HG02678 (cell line): ENCODE results near the gene APLP2.
"Not testable (repeated sequence)": the region's sequence is repeated elsewhere in the genome, so short reads cannot be mapped to it uniquely, and the experiment has no call there.

ENCODE experiments used
- ATAC-seq: cut with Tn5 transposase; IDR thresholded peaks from one replicate; pipeline ENCODE4 v1.9.1; 2021; ENCODE audit warnings: mild to moderate bottlenecking, moderate library complexity; ENCODE audit not compliant: unreplicated experiment

The APLP2 gene

DNA sequence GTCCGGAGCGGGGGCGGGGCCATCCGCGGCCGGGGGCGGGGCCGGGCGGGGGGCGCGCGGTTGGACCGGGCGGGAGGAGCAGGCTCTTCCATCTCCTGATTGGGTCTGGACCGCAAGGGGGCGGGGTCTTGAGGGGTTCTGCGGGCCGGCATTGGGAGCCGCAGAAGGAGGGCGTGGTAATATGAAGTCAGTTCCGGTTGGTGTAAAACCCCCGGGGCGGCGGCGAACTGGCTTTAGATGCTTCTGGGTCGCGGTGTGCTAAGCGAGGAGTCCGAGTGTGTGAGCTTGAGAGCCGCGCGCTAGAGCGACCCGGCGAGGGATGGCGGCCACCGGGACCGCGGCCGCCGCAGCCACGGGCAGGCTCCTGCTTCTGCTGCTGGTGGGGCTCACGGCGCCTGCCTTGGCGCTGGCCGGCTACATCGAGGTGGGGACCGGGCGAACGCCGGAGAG, at the start of gene APLP2:
Gene APLP2 (plus strand): TSS at position 236 of the 450 bp plus-strand sequence. CDS start 84 bp downstream, at position 320.
- peak; percentile 95 for ATAC-seq

DNA sequence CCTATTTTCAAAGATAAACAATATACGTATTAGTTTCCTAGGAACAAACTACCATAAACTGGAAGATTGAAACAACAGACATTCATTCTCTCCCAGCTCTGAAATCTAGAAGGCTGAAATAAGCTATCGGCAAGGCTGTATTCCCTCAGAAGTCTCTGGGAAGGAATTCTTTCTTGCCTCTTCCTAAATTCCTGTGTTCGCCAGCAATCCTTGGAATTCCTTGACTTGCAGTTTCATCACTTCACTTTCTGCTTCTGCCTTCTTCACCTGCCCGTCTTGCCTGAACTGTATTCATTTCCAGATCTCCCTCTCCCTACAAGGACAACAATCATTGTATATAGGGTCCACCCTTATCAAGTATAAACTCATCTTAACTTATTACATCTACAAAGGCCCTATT, 49.4 kb upstream of the APLP2 start:
- ATAC-seq, result no peak

DNA sequence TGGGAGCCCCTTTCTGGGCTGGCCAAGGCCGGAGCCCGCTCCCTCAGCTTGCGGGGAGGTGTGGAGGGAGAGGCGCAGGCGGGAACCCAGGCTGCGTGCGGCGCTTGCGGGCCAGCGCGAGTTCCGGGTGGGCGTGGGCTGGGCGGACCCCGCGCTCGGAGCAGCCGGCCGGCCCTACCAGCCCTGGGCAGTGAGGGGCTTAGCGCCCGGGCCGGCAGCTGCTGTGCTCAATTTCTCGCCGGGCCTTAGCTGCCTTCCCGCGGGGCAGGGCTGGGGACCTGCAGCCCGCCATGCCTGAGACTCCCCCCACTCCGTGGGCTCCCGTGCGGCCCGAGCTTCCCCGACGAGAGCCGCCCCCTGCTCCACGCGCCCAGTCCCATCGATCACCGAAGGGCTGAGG, 48.1 kb upstream of the APLP2 start:
- not testable (repeated sequence) for ATAC-seq

DNA sequence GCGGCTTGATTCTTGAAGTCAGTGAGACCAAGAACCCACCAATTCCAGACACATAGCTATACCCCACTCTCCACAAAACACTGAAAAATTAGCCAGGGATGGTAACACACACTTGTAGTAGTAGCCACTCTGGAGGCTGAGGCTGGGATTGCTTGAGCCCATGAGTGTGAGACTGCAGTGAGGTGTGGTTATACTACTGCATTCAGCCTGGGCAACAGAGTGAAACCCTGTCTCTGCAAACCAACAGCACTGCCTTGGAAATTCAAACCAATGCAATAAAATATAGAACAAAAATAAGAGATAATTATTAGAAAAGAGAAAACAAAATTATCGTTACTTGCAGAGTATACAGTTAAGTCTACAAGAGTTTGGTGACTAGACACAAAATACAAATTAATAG, 46.9 kb upstream of the APLP2 start:
- ATAC-seq, result no peak

DNA sequence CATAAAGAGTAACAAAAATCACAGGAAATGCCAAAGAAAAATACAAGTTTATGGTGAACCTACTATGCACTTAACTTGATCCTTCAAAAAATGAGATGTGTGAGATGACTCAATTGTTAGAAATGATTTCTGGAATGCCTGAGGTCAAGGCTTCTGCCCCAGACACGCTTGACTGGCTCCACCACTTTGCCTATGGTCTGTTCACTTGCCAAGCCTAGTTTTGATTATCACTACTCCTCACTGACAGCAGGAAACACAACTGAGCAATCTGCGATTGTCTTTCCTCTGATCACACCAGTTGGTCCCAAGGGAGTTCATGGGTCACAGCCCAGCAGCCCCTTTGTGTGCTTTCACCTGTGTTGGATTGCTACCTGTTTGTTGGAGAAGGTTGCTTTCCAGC, 46.5 kb upstream of the APLP2 start:
- ATAC-seq, result peak; percentile 89

DNA sequence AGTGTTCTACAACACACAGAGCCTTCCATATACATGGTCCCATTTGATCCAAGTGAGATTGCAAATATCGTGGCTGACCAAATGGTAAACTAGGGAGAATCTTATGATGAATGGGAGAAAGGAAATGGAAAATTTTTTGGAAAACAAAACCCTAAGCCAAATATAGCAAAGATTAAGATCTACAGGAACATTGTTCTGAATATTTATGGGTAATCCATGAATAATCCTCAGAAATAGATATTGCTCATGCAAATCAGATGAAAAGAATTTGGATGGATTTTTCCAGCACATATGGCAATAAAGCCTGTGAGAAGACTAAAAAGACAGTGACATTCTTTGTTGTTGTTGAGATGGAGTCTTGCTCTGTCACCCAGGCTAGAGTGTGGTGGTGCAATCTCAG, 45.3 kb upstream of the APLP2 start:
- no peak for ATAC-seq

DNA sequence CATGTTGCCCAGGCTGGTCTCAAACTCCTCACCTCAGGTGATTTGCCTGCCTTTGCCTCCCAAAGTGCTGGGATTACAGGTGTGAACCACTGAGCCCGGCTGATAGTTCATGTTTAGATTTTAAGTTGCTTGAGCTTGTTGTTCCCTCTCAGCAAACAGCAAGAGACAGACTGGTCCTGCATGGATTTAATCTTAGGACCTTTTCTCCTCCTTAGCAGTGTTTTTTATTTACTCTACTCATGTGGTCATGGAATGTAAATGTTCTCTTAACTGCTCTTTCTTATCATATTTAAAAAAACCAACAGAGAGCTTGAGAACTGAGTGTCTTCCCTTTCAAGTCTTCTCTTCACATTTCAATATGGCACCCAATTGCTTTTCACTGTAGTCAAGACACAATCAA, 44.3 kb upstream of the APLP2 start:
- ATAC-seq, result no peak

DNA sequence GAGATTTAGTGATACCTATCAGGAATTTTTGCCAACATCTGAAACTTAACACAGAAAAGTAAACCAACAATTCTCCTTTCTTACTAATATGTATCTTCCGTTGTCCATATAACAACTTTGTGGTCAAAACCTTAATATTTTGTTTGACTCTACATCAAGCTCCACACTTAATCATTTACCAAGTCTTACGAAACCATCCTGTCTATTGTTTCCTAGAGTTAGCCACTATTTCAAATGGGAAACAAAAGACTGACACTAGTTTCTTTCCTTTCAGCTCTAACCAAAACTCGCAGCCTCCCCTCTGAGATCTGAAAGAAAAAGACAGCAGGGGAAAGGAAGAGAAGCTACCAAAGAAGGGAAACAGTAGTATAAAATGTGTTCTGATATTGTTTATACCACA, 40.6 kb upstream of the APLP2 start:
- ATAC-seq, result peak; percentile 47

DNA sequence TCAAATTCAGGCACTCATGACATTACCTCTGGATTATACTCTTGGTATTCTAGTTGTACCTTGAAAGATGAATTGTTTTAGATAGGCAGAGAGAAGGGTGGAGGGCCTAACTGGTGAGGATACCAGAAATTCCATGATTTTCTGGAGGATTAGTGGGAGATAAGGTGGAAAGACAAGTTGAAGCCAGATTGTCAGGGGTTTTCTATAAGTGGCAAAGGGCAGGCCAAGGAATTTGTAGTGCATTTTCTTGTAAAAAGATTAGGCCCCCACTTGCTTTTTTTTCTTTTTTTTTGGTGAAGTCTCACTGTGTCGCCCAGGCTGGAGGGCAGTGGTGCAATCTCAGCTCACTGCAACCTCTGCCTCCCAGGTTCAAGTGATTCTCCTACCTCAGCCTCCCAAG, 38.6 kb upstream of the APLP2 start:
- ATAC-seq, result no peak

DNA sequence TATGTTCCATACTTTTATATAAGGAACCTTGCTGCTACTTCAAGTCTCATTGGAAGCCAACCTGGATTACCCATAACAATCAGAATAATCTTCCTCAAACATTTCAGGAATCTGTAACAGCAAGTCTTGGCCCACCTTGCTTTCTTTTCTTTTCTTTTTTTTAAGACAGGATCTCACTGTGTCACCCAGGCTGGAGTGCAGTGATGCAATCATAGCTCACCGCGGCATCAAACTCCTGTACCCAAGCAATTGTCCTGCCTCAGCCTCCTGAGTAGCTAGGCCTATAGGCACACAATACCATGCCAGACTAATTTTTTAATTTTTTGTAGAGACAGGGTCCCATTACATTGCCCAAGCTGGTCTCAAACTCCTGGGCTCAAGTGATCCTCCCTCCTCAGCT, 37.7 kb upstream of the APLP2 start:
- no peak for ATAC-seq

DNA sequence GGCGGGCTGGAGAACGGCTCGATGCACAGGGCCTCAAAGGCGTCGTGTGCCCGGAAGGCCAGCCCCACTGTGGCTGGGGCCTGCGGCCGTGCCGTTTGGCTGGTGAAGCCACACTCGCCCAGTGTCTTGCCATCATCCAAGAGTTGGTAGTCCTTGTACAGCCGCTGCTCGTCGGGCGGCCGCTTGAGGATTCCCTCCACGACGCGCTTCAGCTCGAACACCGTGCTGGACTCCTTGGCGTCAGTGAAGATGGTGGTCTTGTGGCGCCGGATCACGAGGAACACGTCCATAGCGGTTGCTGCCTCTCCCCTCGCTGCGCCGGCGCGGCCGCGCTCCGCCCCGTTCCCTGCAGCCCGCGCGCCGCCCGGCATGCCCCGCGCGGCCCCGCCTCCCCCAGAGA, 36.8 kb upstream of the APLP2 start:
- no peak for ATAC-seq

DNA sequence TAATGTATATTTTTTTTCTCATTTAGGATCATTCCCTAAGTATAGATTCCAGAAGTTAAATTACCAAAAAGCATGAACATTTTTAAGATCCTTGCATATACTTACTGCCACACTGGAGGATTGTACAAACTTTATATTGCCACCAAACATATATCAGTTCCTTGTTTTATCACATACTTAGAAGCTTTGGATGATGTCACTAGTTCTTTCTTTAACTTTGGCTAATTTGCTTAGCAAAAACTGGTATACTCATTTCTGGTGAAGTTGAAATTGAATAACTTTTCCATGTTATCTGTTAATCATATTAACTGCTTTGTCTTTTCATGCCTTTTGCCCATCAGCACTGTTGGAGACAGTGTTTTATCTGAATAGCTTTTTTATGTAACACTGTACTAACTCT, 35.5 kb upstream of the APLP2 start:
- ATAC-seq, result no peak

DNA sequence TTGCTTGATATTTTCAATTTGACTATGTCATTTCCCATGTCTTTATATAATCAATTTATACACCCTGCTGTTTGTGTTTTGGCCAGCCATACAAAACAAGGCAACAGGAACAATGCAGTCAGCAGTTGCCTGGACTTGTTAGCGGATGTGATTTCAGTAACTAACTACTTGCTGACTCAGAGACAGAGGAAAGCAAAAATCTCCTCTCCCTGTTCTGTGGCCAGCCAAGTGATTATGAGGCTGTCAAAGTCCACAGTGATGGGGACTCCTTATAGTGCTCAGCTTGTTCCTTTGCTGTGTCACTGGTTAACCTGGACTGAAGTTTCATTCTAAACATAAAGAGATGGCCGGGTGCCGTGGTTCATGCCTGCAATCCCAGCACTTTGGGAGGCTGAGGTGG, 32.6 kb upstream of the APLP2 start:
- ATAC-seq, result no peak

DNA sequence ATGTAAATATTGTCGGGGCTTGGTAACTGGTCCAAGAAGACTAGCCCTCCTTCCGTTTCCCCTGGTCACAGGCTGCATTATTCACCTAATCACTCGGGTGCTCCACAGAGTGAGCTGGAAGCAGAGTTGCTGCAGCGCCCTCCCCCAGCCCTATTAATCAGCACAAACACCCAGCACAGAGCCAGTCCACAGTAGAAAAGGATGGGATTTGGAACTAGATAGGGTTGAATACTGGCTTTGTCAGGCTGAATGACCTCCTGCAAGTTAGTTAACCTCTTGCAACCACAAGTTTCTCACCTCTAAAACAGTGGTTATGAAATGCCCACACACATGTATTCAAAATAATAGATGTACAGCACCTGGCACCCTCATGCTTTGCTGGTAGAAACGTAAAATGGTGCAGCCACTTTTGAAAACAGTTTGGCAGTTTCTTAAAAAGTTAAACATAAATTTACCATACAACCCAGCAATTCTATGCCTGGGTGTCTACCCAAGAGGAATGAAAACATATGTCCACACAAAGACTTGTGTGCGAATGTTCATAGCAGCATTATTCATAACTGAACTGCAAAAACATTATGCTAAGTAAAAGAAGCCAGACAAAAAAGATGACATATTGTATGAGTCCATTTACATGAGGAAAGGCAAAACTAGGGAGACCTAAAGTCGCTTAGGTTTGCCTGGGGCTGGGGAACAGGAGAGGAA, 31.7 kb upstream of the APLP2 start:
- ATAC-seq, result no peak

DNA sequence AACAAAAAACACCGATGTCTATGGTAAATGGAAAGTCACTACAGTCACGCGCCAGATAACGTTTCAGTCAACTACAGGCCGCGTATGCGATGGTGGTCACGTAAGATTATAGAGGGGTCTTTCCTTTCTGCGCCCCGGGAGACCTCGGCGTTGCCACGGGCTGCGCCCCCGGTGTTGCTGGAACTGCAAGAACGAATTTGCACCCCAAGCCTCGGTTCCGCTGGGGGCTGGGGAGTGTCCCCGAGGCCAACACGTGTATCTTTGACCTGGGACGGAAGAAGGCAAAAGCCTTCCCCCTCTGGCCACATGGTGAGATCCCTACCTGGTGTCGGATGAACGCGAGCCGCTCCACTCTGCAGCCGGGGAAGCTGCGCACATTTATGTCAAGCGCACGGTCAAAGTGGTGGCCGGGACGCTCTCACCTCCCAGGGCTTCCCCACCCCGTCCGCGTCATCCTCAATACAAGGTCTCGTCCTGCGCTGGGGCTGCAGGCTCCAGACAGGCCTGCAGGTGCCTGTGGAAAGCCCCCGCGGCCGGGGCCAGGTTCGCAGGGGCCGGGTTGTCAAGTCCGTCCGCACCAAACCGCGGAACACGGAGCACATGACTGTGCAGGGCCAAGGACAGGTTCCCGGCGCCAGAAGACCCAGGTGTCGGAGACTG, 29.3 kb upstream of the APLP2 start:
- ATAC-seq, result no peak

DNA sequence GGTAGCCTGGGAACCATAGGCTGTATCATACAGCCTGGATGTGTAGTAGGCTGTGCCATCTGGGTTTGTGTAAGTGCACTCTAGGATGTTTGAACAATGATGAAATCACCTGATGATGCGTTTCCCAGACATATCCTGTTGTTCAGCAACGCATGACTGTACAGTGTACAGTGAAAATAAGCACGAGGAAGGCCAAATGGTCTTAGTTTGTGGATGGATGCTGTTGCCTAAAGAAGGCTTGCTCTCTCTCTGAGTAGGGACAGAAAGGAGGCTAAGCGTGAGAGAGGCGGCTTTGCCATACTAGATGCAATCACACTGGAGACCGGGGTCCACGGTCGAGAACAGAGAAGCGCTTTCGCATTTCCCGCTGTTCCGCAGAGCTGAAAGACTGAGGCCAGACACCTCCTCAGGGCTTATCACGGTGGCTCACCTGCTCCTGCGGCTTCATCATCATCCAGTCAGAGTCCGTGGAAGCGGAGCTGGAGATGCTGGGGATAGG, 27.6 kb upstream of the APLP2 start:
- ATAC-seq, result no peak

DNA sequence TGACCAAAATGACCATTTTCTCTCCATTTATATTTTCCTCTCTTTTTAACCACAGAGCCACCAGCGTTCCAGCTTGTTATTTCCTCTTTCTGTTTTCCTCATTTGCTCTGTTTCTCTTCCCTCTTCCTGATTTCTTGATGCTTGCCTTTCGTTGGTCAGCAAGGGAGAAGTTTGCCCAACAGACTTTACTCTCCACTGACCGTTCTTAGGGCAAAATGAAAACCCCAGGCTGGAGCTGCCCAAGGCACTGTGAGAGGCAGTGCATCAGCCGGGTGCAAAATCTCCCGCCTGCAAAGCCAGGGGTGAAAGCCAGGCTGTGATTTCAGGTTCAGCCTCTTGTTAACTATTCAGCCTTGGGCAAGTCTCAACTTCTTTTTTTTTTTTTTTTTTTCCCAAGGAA, 26.1 kb upstream of the APLP2 start:
- ATAC-seq, result no peak

DNA sequence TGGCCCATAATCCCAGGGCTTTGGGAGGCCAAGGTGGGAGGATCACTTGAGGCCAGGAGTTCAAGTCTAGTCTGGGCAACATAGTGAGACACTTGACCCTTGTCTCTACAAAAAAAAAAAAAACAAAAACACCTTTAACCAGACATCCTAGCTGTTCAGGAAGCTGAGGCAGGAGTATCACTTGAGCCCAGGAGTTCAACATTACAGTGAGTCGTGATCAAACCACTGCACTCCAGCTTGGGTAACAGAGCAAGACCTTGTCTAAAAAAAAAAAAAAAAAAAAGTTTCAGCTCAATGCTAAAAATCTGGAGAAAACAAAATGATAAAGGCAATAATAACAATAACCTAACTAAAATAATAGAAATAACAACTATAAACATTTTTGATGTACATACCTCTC, 22.6 kb upstream of the APLP2 start:
- no peak for ATAC-seq

DNA sequence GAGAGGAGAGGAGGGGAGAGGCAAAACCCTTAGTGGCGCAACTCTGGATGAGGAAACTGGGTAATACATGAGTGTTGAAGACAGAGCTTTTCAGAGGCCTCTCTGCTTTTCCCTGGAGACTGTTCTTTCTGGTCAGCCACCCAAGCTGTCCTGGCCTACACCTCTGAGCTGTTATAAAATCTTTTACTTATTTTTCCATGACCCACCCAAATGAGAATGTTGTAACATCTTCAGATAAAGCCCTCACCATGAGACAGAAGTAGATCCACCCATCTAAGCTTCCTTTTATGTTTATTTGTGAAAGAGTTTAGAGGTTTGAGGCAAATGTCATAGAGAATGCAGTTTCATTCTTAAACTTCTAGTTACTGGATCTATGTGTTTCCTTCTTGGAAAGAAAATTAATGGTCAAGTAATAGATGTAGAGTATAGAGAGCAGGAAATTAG, 20.3 kb upstream of the APLP2 start:
- ATAC-seq, result no peak

DNA sequence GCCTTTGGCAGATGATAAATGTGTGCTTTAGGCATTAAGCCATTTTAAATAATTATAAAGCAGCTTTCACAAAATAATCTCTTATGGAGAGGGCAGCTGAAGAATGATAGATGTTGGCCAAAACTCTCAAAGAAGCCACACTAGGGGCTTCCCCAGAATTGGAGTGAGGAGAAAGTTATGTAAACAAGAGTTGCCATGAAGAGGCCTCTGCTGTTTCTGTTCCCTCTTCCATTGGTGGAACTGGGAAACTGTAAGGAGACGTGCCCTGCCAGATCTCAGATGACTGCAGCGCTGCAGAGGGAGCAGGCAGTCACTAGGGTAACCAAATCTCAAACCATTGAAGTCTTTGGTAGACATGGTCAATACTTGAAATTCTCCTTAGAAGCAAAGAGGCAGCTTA, 19.4 kb upstream of the APLP2 start:
- ATAC-seq, result no peak

DNA sequence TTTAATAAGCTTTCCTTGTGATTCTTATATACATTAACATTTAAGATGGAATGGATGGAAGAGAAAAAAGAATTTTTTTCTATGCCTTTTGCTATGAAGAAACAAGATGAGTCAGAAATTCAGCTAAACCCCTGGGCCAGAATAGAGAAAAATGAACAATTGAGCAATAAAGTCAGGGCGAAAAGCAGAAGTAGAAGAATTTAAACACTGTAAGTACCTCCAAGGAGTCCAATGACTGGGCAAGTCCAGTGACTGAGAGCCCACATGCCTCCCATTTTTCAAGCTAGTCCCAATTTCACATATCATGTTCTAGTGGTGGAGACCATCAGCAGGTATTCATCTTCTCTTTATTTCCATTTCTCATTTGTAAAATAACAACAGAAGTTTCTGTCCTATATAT, 18.6 kb upstream of the APLP2 start:
- no peak for ATAC-seq

DNA sequence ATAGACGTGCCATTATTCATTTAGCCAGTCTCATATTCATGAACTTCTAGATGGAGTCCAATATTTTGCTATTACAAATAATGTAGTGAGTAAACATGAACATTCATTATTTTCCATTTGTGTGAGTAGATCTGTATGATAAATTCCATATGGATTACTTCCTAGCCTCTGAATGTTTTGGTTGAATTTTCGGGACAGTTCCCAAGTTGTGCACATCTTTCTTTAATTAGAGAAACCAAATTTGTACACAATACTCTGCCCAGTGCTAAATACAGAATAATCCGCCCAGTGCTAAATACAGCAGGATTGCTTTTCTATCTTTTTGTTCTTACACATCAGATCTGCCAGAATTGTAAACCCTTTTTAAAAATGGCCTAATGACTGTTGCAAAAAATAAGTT, 17.1 kb upstream of the APLP2 start:
- ATAC-seq, result no peak

DNA sequence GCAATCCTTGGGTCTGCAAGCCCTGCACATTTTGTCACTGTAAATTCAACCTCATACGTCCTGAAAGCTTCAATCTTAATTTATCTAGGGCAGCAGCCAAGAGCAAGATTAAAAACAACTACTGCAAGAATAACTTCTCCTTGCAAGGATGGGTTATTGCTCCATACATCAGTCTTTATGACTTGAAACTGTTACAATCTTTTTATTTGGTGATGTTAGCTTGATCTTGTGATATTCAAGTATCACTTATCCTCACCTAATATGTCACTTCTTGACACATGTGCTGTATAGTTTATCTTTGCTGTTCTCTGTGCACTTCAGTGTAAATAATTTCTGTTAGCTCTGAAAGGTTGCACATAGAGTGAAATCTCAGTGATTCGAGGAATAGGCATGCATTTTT, 14.7 kb upstream of the APLP2 start:
- ATAC-seq, result no peak
